HepG2 (cell line): ENCODE data around the gene EFEMP2. TPM values are rescaled to one million over a fixed set of nuclear protein-coding genes. Genes with fewer than 3 reads are reported as not detected.
A peak's percentile ranks its signal among the peaks of the same experiment; 100 is the strongest.

Source experiments
- ATF2 ChIP-seq: sonication (generic); formaldehyde crosslinking; IDR thresholded peaks from 2 replicates; pipeline ENCODE4 v1.4.0; 2020; ENCODE audit warnings: missing genetic modification reagents
- CAMTA2 ChIP-seq: sonication (generic); formaldehyde crosslinking; IDR thresholded peaks from 2 replicates; pipeline ENCODE4 v1.4.0; 2020; ENCODE audit warnings: mild to moderate bottlenecking, missing genetic modification reagents, borderline replicate concordance
- CBFB ChIP-seq: sonication (generic); formaldehyde crosslinking; IDR thresholded peaks from 2 replicates; pipeline ENCODE4 v1.4.0; 2020; ENCODE audit warnings: missing genetic modification reagents
- CCDC6 ChIP-seq: sonication (generic); formaldehyde crosslinking; IDR thresholded peaks from 2 replicates; pipeline ENCODE4 v1.8.1; 2022; ENCODE audit warnings: mild to moderate bottlenecking, missing genetic modification reagents, moderate library complexity
- ELF1 ChIP-seq: sonication (generic); formaldehyde crosslinking; IDR thresholded peaks from 2 replicates; pipeline ENCODE4 v1.4.0; 2020; ENCODE audit warnings: missing genetic modification reagents
- HNRNPLL ChIP-seq: fragments of 200-400 bp; formaldehyde crosslinking; IDR thresholded peaks from 2 replicates; pipeline ENCODE4 v1.6.1; 2017; ENCODE audit warnings: mild to moderate bottlenecking, low read depth, low read length; ENCODE audit not compliant: poor library complexity, severe bottlenecking
- RAD21 ChIP-seq: fragments of 450-650 bp; formaldehyde crosslinking; IDR thresholded peaks from 2 replicates; pipeline ENCODE4 v1.5.0; 2020; ENCODE audit warnings: mild to moderate bottlenecking
- SMAD9 ChIP-seq: sonication (generic); formaldehyde crosslinking; IDR thresholded peaks from 2 replicates; pipeline ENCODE4 v1.5.1; 2020; ENCODE audit warnings: mild to moderate bottlenecking, missing genetic modification reagents
- TRIM24 ChIP-seq: sonication (generic); formaldehyde crosslinking; IDR thresholded peaks from 2 replicates; pipeline ENCODE4 v1.8.0; 2022; ENCODE audit warnings: mild to moderate bottlenecking, missing genetic modification reagents
- ZNF24 ChIP-seq: fragments of 450-650 bp; IDR thresholded peaks from 2 replicates; pipeline ENCODE4 v1.6.1; 2017; ENCODE audit warnings: antibody characterized with exemption, mild to moderate bottlenecking
- ZNF318 ChIP-seq: sonication (generic); formaldehyde crosslinking; IDR thresholded peaks from 2 replicates; pipeline ENCODE4 v1.4.0; 2020; ENCODE audit warnings: mild to moderate bottlenecking, missing genetic modification reagents
- ZNF460 ChIP-seq: sonication (generic); formaldehyde crosslinking; IDR thresholded peaks from 2 replicates; pipeline ENCODE4 v1.5.1; 2020; ENCODE audit warnings: missing genetic modification reagents, mild to moderate bottlenecking, borderline replicate concordance
- ZNF678 ChIP-seq: sonication (generic); formaldehyde crosslinking; IDR thresholded peaks from 2 replicates; pipeline ENCODE4 v1.4.0; 2020; ENCODE audit warnings: mild to moderate bottlenecking, missing genetic modification reagents
- ZNF790 ChIP-seq: sonication (generic); formaldehyde crosslinking; IDR thresholded peaks from 2 replicates; pipeline ENCODE4 v1.8.0; 2022; ENCODE audit warnings: missing genetic modification reagents, mild to moderate bottlenecking, borderline replicate concordance
- polyA plus RNA-seq, 8 experiments: library from polyadenylated mRNA; depleted of rRNA in 3 of 8; stranded (reverse) in 7 of 8; unstranded in 1 of 8; fragments of >200 nt; fragmentation: Illumina TruSeq in 4 of 8; extraction: Trizol in 4 of 8; gene quantifications; 2 replicates each; pipeline versions ENCODE4 v1.2.1 to v1.2.3, GENCODE V29; 2011 to 2016; ENCODE audit warnings: low read depth in 4 of 8, missing spikeins in 1 of 8, mixed read lengths in 1 of 8; ENCODE audit not compliant: insufficient read depth in 1 of 8
- total RNA-seq, 5 experiments: library from RNA; depleted of rRNA; stranded (reverse); fragments of >200 nt; fragmentation: Illumina TruSeq; extraction: Trizol; gene quantifications; 2 replicates each; pipeline ENCODE4 v1.2.3, GENCODE V29; 2016; ENCODE audit warnings: low read depth in 1 of 5
- TF ChIP-seq, protein P1 (sequence below): sonication (generic); formaldehyde crosslinking; IDR thresholded peaks from 2 replicates; pipeline ENCODE4 v1.4.0; 2020; ENCODE audit warnings: missing genetic modification reagents
- TF ChIP-seq, protein P2 (sequence below): sonication (generic); formaldehyde crosslinking; IDR thresholded peaks from 2 replicates; pipeline ENCODE4 v1.8.1; 2023; ENCODE audit warnings: mild to moderate bottlenecking, missing genetic modification reagents, borderline replicate concordance

EFEMP2 gene
- total and polyA plus RNA-seq, 2 of the 13 experiments (the other 11 are each of a cell fraction or from before 2014, with no cell fraction given): 7.4 to 29.7 TPM

- TF ChIP-seq, protein P1, sequence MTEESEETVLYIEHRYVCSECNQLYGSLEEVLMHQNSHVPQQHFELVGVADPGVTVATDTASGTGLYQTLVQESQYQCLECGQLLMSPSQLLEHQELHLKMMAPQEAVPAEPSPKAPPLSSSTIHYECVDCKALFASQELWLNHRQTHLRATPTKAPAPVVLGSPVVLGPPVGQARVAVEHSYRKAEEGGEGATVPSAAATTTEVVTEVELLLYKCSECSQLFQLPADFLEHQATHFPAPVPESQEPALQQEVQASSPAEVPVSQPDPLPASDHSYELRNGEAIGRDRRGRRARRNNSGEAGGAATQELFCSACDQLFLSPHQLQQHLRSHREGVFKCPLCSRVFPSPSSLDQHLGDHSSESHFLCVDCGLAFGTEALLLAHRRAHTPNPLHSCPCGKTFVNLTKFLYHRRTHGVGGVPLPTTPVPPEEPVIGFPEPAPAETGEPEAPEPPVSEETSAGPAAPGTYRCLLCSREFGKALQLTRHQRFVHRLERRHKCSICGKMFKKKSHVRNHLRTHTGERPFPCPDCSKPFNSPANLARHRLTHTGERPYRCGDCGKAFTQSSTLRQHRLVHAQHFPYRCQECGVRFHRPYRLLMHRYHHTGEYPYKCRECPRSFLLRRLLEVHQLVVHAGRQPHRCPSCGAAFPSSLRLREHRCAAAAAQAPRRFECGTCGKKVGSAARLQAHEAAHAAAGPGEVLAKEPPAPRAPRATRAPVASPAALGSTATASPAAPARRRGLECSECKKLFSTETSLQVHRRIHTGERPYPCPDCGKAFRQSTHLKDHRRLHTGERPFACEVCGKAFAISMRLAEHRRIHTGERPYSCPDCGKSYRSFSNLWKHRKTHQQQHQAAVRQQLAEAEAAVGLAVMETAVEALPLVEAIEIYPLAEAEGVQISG (CRISPR knock-in tag): peak; percentile 36; the same call in 1 of the 2 replicates
- TF ChIP-seq CBFB: peak; percentile 50; the same call in 1 of the 2 replicates
- TF ChIP-seq, protein P2, sequence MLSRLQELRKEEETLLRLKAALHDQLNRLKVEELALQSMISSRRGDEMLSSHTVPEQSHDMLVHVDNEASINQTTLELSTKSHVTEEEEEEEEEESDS (CRISPR knock-in tag): no peak
- TF ChIP-seq ZNF318: no peak
- peak; percentile 20; the same call in 1 of the 2 replicates for TF ChIP-seq ELF1 (CRISPR knock-in tag)
- 0 out of 2 replicates have a peak, but pooled peaks have one; percentile 71 for TF ChIP-seq CCDC6
- TF ChIP-seq HNRNPLL: peak; percentile 56
- no peak for TF ChIP-seq ZNF24
- TF ChIP-seq ZNF790 (CRISPR knock-in tag): no peak
- no peak for TF ChIP-seq ZNF678
- TF ChIP-seq ZNF460 (CRISPR knock-in tag): no peak
- TF ChIP-seq RAD21 (CRISPR knock-in tag): peak; percentile 31; the same call in 1 of the 2 replicates
- no peak; the same call in 1 of the 2 replicates for TF ChIP-seq SMAD9
- no peak for TF ChIP-seq TRIM24 (CRISPR knock-in tag)
- TF ChIP-seq CAMTA2: peak; percentile 10; the same call in 1 of the 2 replicates
- peak; percentile 52; the same call in 1 of the 2 replicates for TF ChIP-seq ATF2 (CRISPR knock-in tag)
Observed at GRCh38 chr11:65900125-65900898, 27.7 kb upstream of the EFEMP2 start, which contains the start of gene FOSL1 (continued).
